HG02840 (cell line): ENCODE results near the gene C1orf94.

Experiments used
- ATAC-seq: cut with Tn5 transposase; IDR thresholded peaks from one replicate; pipeline ENCODE4 v1.9.1; 2021; ENCODE audit warnings: mild to moderate bottlenecking, moderate library complexity, moderate number of reproducible peaks; ENCODE audit not compliant: unreplicated experiment, low FRiP score

Gene C1orf94

GRCh38 chr1:34250342-34250741 is 73.6 kb downstream of the C1orf94 start:
- ATAC-seq: no peak

- no peak for ATAC-seq
Measured at GRCh38 chr1:34262023-34262853, 85.5 kb downstream of the C1orf94 start.

- ATAC-seq: no peak
Measured at GRCh38 chr1:34262921-34263320, 86.2 kb downstream of the C1orf94 start.

- ATAC-seq: no peak
Measured at GRCh38 chr1:34263406-34263805, 86.7 kb downstream of the C1orf94 start.

GRCh38 chr1:34265396-34265795 is 88.7 kb downstream of the C1orf94 start:
- no peak for ATAC-seq

GRCh38 chr1:34266127-34266951 is 89.6 kb downstream of the C1orf94 start:
- ATAC-seq: no peak

GRCh38 chr1:34267326-34267725 is 90.6 kb downstream of the C1orf94 start:
- ATAC-seq: no peak

GRCh38 chr1:34268311-34268954 is 91.7 kb downstream of the C1orf94 start:
- ATAC-seq: no peak
